NCI-H2029 treated with DMSO at 0.1 percent for 48 hours (cell line): Measurements from ENCODE around the gene SCLT1.
"Not testable (repeated sequence)": the region's sequence is repeated elsewhere in the genome, so short reads cannot be mapped to it uniquely, and the experiment has no call there.

ENCODE experiments used
- DNase-seq: peaks from one replicate; lab custom pipeline; 2025; lab: John Stamatoyannopoulos, UW

SCLT1 gene

GRCh38 chr4:129077326-129077725 is 16.0 kb downstream of the SCLT1 start:
- DNase-seq, result no peak

- not testable (repeated sequence) for DNase-seq
Observed at GRCh38 chr4:129069537-129069936, 23.8 kb downstream of the SCLT1 start.

- DNase-seq, result no peak
Observed at GRCh38 chr4:129064717-129065116, 28.6 kb downstream of the SCLT1 start.

GRCh38 chr4:129063640-129064039 is 29.7 kb downstream of the SCLT1 start:
- DNase-seq, result no peak

- DNase-seq, result no peak
Observed at GRCh38 chr4:129062580-129062979, 30.8 kb downstream of the SCLT1 start.

- DNase-seq, result no peak
Observed at GRCh38 chr4:129059028-129059427, 34.3 kb downstream of the SCLT1 start.

GRCh38 chr4:129046055-129046959 is 47.0 kb downstream of the SCLT1 start:
- DNase-seq, result no peak

GRCh38 chr4:129043523-129043922 is 49.8 kb downstream of the SCLT1 start:
- no peak for DNase-seq

GRCh38 chr4:129040471-129040870 is 52.9 kb downstream of the SCLT1 start:
- DNase-seq, result no peak

- DNase-seq, result no peak
Observed at GRCh38 chr4:129037093-129037492, 56.2 kb downstream of the SCLT1 start.

- no peak for DNase-seq
Observed at GRCh38 chr4:129014566-129015509, 78.5 kb downstream of the SCLT1 start.

- DNase-seq, result no peak
Observed at GRCh38 chr4:129008096-129008495, 85.2 kb downstream of the SCLT1 start.

- no peak for DNase-seq
Observed at GRCh38 chr4:128986908-128987307, 106.4 kb downstream of the SCLT1 start.

GRCh38 chr4:128986019-128986418 is 107.3 kb downstream of the SCLT1 start:
- no peak for DNase-seq

- DNase-seq, result no peak
Observed at GRCh38 chr4:128983771-128984485, 109.4 kb downstream of the SCLT1 start.

GRCh38 chr4:128981377-128981776 is 112.0 kb downstream of the SCLT1 start:
- DNase-seq, result no peak

GRCh38 chr4:128980816-128981326 is 112.5 kb downstream of the SCLT1 start:
- no peak for DNase-seq

- no peak for DNase-seq
Observed at GRCh38 chr4:128979934-128980333, 113.4 kb downstream of the SCLT1 start.

GRCh38 chr4:128978985-128979384 is 114.4 kb downstream of the SCLT1 start:
- DNase-seq, result no peak

- no peak for DNase-seq
Observed at GRCh38 chr4:128974136-128974581, 119.2 kb downstream of the SCLT1 start.

GRCh38 chr4:128973384-128973783 is 120.0 kb downstream of the SCLT1 start:
- no peak for DNase-seq

GRCh38 chr4:128961405-128961804 is 131.9 kb downstream of the SCLT1 start:
- DNase-seq, result no peak
